ENCODE measurements around the gene GARNL3.

The GARNL3 gene

DNA sequence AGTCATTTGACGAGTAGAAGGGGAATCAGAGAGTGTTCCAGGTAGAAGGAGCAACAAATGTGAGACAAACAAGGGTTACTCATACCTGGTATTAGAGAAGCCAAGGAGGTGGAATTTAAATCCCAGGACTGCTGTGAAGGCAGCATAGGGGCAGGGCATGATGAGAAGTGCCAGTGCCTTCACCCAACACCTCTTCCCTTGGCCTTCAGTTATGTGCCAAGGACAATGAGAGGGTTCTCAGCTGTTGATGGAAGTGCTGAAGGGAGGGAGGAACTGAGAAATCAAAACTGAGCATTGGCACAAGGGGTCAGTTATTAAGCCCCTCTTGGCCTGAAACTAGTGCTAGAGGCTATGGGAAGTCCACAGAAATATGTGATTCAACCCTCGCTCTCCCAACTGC, 50.3 kb downstream of the GARNL3 start:
- DNase-seq: no peak

DNA sequence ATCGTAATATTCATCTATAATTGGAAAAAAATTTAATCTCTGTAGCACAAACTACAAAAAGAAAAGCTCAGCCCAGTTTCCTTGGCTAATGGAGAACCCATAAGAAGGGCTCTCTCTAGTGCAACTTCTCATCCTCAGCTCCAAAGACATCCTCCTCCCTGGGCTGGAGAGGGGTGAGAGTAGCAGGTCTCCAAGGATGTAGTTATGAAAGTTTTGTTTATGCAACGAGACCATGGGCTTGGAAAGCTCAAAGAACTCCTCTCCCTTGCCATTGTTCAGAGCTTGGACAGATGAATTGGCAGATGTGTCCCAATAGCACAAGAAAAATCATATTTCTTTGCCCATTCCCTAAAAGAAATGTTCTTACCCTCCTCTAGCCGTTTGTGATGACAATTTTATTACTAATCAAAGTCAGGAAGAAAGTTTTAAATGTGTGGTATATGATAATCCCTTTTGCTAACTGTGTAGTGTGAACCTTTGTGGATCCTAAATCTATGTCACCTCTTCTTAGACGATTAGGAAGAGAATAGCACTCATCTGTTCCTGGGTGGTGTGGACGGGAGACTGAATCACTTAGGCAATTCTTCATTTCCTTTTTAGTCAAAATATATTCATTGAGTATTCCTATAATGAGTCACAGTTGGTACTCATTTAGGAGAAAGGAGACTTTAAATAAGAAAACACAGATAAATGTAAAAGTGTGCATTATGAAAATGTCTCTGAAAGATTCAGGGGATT, 52.2 kb downstream of the GARNL3 start:
- DNase-seq: no peak

DNA sequence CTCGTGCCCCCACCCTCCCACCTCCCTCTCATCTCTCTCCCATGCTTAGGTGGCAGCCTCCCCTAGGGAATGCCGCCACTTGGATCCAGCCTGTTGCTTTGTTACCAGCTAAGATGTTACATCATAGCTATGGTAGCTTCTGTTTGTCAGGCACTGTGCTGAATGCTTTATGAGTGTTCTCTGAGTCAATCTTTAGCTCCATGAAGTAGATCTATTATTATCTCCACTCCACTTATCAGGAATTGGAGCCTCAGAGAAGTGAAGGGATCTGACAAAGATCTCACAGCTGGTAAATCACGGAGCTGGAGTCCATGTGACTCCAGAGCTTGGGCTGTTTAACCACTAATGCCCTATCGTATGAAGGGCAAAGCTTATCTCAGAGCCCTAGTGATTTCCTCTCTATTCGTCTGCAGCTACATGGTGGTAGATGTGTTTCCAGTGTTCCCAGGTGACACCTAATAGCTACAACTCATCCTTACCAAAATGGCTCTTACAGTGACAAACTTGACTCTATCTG, 54.1 kb downstream of the GARNL3 start:
- no peak for DNase-seq

DNA sequence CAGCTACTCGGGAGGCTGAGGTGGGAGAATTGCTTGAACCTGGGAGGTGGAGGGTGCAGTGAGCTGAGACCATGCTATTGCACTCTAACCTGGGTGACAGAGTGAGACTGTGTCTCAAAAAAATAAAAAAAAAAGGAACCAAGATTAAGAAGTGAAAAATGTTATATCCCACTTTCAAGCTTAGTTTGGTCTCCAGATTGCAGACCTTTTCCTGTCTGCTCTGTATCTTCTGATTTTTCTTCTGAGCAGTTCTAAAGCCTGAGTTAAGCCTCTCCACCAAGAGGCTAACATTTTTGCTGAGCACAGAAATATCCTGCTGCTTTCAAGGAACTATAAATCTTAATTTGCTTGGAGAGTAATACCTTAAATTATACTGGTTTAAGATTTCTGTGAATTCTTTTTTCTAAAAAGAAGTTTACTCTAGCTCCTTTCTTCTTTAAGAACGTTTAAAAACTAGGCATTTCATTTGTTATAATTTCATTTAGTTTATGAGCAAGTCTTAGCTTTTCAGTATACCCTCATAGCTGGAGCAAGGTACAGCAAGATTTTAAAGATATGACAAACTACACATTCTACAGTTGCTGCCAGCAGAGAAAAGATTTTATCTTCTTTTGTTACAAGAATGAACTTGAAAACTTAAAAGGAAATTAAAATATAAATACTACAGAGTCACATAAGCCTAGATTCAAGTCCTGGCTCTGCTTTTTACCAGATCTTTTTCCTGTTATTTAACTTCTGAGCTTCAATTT, 55.0 kb downstream of the GARNL3 start:
- DNase-seq: no peak

DNA sequence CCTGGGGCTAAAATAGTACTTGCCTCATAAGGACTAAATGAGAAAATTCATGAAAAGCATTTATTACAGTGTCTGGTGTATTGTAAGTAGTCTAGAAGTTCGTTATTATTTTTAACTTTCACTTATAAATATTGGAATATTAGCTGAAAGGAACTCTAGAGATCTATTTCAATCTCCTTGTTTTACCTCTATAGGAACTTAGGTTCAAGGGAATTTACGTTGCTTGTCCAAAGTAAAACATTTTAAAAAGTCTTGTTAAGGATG, 55.5 kb downstream of the GARNL3 start:
- no peak for DNase-seq

DNA sequence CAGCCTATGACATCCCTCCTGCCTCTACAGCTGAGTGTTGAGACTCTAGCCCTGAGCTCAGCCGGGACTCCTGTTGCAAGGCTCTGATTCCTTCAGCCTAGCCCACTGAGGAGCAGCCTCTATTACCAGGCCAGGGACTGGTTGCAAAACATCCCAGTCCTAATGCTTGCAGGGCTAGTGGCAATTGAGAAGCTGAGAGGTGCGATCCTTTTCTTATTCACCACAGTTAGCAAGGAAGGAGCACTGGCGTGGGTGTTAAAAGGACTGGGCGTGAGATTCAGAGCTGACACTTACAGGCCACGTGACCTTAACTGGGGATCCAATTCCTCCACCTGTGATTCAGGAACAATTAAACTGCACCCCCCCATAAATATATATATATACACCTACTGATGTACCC, 58.8 kb downstream of the GARNL3 start:
- no peak for DNase-seq

DNA sequence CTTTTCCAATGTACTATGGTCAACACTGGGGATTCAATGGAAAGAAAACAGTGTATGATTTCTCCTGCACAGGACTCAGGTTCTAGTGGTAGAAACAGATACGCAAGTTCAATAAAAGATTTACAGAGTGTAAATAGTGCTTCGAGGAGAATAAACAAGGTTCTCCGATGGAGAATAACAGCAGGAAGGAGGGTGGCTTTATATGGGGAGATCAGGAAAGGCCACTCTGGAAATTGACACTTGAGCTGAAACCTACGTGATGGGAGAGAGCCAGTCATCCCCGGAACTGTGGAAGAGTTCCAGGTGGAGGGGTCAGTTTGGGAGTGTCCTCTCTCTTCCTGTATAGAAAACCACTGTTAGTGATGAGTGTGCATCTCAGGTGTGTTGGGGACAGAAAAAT, 65.9 kb downstream of the GARNL3 start:
- no peak for DNase-seq

DNA sequence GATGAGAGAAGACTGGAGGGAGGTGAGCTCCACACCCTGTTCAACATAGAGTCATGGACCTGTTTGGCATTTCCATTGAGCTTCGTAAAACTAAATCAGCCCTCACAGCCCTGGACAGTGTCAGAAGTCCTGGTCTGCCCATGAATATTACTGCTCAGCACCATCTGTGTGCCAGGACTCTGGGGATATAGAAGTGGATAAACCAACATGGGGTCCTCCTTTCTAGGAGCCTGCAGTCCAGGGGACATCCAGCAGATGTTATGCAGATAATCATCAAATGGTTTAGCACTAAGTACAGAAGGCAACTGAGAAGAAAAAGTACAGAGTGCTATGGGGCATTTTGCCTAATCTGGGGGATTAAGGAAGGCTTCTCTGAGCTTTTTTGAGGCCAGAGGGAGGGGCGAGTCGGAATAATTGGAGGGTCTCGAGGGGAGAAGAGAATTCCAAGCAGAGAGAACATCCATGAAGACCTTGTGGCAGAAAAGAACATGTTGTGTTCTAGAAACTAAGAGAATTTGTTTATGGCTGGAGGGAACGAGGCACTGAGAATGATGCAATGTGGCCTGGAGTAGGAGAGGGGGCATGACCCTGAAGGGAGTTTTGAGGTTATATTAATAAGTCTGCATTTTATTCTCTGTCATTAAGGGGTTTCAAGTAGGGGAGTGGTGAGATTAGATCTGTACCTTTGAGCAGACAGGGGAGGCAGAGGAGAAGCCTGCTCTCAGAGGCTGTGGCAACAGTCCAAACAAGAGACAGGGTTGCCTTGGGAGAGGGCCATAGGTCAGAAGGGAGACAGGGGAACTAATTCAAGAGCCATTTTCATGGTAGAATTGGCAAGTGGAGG, 68.9 kb downstream of the GARNL3 start:
- no peak for DNase-seq

DNA sequence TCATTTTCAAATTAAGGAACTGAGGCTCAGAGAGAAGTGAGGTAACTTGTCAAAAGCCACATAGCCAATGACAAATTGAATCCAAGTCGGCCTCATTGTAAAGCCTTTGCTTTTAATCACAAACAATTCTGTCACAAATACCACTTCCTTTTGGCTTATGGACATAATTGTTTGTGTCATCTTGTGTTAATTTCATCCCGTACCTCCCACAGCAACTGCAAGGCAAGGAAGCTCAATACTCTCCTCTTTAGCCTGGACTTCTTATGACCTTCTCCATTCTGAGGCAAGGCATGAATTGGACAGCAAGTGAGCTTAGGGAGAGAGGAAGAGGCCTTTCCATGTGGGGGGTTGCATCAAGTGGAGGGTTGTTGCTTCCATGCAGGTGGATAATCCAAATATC, 70.2 kb downstream of the GARNL3 start:
- no peak for DNase-seq

DNA sequence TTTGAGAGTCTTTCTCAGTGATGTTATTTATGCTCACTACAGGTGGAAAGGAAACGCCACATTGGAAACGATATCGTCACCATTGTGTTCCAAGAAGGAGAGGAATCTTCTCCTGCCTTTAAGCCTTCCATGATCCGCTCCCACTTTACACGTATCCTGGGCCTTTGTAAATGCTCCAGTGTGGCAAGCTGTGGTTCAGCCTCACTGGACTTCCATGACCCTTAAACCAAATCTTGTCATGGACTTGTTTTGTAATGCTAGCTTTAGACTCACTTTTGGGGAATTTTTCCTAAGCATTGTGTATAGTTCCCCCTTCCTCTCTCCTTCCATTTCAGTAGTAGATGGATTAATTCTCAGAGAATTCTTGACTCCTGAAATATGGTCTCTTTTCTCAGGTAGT, 71.5 kb downstream of the GARNL3 start:
- no peak for DNase-seq

DNA sequence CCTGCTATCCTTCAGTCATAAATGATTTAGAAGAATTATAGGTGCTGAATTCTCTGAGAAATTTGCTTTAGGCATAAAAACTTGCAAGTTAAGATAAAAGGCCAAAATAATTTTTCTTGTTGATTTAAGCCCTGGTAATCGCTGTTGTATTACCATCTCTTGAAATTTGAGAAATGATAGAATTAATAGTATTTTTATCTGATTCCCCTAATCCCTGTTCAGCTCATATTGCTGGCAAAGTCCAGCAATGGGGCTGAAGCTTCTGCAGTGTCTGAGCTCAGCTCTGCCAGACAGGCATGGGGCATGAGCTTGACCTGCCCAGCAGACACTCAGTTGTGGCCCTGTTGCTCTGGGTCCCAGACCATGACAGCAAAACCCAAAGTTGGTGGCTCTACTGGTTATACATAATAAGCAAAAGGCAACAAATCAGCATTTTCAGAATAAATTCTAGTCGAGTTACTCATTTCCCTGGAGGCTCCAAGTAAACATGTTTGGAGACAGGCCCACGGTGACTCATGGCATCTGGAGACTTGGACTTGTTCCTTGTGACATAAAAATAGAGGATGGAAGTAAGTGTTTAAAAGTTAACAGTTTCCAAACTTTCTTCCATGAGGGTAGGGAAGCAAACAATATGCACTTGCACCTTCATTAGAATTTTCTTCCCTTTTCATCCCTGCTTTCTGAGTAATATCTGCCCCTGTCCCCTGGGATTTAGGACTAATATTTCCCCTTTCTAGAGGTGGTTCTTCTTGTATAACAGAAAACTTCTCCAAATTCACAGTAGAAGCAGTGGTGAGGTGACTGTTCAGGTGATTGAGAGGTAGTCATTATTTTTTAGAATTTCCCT, 72.2 kb downstream of the GARNL3 start:
- DNase-seq: peak; percentile 5

DNA sequence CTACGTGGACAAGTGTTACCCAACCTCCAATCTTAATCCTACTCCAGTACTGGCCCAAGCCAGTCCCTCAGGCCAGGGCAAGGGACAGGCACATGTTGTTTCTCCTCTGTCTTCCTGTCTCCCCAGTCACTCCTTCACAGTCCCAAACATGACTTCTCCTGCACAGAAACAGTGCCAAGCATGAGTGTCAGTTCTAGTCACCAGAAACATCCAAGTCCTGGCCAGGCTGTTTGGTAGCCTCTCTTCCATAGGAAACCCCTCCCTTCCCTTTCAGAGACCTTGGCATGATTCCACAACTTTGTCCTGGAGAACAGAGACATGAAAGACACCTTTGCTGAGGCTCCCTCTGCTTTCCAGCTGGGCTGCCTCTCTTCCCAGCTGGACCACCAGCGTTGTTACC, 76.1 kb downstream of the GARNL3 start:
- no peak for DNase-seq

DNA sequence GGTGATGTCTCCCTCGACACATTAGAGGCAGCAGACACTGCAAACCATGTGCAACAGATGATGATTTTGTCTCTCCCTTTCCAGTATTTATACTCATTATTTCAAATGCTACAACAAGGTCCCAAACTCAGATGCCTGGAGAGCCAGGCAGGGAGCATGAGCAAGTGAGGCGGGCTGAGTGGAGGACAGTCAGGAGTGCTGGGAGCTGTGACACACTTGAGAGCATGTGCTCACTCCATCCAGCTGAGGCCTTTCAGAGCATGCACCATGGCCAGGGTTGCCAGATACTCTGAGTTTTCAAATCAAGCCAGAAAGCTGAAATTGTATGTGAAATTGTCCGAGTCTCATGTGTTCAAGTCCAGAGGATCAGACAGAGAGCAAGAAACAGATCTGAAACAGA, 76.6 kb downstream of the GARNL3 start:
- DNase-seq: no peak

DNA sequence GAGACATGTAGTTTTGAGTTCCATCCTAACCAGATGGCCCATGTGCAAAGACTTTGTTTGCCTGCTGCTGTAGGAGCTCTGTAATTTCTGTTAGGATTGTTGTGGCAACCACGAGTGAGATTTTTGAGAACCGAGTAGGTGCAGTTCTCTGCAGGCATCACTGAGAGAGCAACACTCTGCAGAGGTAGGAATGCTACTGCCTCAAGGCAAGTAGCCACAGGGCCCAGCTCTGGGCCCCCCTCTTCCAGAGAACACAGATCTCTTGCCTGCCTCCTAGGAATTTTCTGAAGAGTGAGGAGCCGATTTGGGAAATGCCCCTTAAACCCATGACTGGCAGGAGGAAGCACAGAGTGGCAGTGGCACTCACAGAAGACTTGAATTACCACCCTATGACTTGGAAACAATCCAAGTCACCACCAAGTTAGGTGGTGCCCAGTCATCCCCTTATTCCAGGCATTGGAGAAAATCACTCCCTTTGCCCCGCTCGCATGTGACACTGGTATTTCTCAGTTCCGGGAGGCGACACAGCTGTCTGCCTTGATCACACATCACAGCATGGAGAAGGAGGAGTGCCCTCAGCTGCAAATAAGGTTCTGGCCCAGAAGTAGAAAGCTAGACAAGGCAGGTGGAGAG, 79.9 kb downstream of the GARNL3 start:
- DNase-seq: no peak

DNA sequence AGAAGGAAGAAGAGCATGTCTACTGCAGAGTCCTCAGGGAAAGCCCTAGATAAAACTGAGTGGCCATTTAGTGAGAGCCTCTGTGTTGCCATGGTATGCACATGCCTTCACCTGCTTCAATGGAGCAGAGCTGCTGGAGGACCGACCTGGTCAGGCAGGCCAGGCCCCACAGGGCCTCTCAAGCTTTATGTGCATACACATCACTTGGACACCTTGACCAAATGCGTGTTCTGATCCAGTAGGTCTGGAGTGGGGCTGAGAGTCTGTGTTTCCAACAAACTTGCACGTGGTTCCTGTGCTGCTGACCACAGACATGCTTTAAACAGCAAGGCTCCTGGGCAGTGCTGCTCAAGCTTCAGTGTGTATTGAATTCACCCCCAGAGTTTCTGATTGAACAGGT, 81.0 kb downstream of the GARNL3 start:
- no peak for DNase-seq

DNA sequence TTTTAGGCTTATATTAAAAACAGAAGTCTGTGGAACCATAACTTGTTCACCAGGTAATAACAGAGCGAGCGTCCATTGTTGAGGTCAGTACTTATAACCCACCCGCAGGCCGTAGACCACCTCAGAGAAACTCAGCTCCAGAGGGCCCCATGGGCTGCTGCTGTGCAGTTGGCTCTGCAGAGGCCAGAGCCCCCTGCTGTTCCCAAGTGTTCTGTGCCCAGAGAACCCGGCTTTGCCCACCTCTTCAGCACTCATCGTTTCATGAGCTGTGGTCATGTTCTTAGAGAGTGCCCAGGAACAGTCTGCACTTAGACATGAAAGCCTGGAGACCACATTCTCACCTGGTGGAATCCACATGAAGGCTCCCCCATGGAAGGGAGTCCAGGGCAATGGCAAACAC, 82.0 kb downstream of the GARNL3 start:
- no peak for DNase-seq

DNA sequence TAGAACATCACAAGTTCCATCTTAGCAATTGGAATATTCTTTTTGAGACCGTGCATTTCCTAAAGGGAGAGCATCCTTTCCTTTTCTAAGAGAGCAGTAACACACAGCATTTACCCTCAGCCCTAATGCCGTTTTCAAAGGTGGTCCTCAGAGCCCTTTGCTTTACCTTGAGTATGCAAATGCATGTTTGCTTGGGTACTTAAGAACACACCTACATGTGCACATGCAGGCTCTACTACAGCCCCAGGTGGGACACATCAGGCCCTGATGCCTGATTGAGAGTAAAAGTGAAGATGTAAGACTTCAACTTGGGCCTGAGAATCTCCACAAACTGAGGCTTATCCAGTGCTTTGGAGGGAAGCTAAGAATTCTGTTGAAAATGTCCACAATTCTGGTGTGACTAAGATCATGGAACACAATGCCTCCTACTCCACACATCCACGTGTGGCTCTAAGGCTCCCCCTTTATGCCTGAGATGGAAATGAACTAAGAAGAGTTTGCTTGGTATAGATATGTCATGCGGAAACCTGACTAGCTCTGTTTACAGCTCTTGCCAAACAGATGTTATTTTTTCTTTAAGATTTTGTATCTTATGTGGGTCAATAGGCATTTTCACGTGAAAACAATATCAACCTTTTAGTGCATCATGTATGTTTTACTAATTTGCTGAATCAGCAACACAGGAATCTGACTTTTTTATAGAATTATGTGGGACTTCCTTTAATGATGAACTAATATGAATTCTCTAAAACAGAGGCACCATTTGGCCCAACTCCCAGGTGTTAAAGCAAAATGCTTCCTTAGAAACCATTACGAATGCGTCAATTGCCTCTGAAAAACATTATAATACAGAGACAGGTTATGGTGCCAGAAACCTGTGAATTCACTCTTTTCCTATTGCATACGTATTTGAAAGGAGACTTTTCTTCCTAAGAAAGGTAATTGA, 83.5 kb downstream of the GARNL3 start:
- no peak for DNase-seq

DNA sequence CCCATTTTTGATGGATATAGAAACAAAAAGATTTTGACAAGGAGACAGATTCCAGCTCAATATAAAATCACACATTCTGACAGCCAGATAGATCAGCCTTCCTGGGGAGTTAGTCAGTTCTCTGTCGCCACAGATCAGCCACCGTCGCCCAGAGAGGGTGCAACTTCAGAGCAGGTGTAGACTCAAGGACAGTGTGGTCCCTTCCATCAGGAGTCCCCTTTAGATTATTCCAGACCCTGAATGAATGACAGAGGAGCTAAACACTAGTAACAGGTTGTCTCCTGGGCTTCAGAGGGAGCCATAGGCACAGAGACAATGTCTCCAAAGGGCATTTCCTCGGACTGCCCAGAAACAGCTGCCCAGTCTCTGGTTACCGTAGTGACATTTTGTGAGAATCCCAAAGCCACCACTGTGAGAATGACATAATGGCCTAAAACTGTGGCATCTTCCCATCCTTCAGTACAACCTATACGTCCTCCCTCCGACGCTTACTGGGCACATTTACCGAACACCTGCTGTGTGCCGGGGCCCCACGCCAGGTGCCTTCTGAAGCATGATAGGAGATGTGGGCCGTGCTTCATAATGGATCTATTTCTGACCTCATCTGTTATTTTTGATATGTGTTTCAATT, 85.0 kb downstream of the GARNL3 start:
- DNase-seq: no peak

DNA sequence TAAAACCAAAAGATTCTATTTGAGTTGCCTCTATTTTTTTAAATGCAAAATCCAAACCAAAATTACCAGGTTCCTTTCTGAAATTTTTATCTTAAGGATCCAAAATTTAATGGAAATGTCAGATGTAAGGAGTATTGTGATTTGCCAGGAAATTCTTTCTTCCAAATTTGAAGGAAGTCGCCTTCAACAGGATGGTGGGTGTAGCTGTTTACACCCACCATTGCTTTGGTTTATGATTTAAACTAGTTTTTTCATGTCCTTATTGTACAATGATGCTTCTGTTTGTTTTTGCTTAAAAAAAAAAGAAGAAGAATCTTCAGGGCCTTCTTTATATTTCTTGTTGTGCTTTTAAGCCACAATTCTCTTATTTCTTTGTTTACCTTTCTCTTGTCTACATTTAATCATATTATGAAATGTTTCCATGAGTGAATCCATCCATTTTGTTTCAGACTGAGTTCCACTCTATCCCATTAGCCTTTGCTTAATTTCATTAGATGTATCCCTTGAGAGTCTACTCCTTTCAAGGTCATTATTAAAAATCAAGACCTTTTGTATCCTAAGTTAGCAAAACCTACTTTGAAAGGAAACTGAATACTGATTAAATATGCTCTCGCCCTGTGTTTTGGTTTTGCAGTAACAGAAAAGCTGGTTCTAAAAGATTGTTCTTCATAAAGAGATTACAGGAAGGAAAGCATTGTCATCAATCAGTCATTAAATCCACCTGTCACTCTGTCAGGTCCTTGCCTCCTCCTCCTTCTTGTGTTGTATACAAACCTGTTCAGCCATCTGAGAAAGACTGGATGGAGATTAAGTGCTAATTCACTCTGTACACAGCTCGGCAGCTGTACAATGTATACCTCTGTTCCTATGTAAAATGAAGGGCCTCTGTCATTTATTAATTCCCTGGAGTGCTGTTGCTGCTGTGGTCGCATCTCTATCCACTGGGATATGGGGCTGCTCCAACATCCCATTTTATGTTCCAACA, 86.9 kb downstream of the GARNL3 start:
- DNase-seq: no peak
